CD4-positive, alpha-beta T cell treated with Interferon alpha-2 for 1 hour (primary cell): ENCODE measurements around the gene MANEAL.
"Not testable (repeated sequence)": the region's sequence is repeated elsewhere in the genome, so short reads cannot be mapped to it uniquely, and the experiment has no call there.

ENCODE experiments used
- DNase-seq, 2 donors: peaks; one replicate each; pipeline ENCODE4 v3.0.0-alpha.2; 2020 to 2022

MANEAL gene, protein sequence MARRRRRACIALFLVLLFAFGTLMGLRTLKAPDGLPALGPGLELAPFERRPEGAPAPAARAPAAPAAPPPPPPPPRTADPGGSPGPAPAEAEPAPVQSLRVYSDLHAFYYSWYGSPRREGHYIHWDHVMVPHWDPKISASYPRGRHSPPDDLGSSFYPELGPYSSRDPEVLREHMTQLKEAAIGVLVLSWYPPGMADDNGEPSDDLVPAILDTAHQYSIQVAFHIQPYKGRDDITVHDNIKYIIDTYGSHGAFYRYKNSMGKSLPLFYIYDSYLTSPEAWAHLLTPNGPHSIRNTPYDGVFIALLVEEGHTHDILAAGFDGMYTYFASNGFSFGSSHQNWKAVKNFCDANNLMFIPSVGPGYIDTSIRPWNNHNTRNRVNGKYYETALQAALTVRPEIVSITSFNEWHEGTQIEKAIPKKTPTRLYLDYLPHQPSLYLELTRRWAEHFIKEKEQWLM

DNA sequence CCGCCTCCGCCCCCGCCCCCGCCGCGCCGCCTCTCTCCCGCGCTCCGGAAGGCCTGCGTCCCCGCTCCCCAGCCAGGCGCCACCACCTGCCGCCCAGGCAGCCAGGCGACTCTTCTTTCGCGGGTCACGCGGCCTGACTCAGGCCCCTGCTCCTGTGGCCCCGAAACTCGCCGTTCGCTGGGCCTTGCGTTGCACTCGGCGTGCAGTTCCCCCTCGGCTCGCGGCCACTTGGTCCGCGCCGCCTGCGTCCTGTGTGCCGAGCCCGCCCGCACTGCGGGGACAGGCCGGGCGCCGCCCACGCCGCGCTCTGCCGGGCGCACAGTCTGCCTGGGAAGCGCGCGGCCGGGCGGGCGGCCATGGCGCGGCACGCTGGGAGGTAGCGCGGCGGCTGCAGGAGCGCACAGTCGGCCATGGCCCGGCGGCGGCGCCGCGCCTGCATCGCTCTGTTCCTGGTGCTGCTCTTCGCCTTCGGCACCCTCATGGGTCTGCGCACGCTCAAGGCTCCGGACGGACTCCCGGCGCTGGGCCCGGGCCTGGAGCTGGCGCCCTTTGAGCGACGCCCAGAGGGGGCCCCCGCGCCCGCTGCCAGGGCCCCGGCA lies at the start of gene MANEAL:
Gene MANEAL (plus strand): TSS at position 75 of the 599 bp plus-strand sequence. CDS start 336 bp downstream, at position 411.
- peak; percentile 15 to 42 for DNase-seq

- DNase-seq: no peak
Measured at GRCh38 chr1:37746806-37747205, 46.8 kb upstream of the MANEAL start.

DNA sequence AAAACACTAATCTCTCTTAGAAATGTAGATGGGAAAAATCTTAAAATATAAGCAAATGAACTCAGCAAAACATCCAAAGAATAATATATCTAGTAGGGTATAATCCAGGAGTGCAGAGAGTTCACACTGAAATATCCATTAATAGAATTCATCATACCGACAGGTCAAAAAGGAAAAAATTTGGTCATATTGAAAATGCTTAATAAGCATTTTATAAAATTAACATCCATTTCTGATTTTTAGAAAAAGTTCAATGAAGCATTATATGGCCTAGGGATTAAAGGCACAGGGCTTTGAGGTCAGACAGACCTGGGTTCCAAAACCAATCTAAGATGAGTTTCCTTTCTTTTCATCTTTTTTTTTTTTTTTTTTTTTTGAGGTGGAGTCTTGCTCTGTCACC lies 45.1 kb upstream of the MANEAL start:
- DNase-seq: no peak

DNA sequence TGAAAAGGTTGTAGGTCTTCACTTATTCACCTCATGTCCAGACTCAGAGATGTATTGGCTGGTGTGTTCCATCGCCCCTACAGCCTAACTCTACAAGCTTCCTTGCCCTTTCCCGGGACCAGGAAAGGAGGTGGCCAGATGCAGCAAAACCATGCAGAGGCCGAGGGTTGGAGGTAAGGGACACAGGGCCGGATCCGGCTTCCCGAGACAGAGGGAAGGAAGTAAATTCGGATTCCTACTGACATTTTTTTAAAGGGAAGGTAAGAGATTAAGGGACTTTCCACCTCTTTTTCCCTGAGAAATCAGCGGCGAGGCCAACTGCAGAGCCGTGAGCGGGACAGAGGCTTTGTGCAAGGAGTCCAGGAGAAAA lies 41.4 kb upstream of the MANEAL start:
- no peak for DNase-seq

DNA sequence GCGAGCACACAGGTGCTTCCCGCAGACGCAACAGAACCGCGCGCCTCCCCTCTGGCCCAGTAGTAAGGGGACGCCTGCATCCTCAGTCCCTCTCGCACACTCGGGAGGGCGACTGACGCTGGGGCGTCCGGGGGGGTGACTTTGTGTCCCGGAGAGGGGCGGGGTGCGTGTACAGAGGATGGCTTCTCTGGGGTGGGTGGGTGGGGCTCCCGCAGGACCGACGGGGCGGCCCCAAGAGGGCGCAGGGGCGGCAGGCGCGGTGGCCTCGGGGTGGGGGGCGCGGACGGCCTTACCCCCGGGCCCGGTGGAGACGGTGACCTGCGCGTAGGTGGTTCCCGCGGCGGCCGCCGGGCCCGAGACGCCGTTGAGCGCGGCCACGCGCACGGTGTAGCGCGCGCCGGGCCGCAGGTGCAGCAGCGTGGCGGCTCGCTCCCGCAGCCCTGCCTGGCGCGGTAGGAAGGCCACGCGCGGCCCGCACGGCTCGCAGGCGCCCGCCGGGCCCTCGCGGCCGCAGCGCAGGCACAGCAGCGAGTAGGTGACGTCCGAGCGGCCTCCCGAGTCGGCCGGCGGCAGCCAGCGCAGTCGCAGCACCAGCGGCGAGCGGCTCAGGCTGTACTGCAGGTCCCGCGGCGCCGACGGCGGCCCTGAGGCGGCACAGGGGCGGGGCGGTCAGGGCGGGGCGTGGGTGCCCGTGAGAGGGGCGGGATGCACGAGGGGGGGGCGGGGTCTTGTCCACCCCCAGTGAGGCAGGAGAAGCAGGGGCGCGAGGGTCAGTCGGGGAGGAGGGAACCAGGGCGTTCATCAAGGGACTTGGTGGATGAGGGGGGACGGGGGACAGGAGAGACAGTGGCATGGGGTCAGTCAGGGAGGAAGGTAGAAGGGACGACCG lies 40.8 kb upstream of the MANEAL start:
- DNase-seq: peak in 1 of 2 donors; percentile 2

GRCh38 chr1:37753473-37754321 lies 40.0 kb upstream of the MANEAL start:
- no peak for DNase-seq

- no peak for DNase-seq
Measured at GRCh38 chr1:37755290-37755689, 38.4 kb upstream of the MANEAL start.

DNA sequence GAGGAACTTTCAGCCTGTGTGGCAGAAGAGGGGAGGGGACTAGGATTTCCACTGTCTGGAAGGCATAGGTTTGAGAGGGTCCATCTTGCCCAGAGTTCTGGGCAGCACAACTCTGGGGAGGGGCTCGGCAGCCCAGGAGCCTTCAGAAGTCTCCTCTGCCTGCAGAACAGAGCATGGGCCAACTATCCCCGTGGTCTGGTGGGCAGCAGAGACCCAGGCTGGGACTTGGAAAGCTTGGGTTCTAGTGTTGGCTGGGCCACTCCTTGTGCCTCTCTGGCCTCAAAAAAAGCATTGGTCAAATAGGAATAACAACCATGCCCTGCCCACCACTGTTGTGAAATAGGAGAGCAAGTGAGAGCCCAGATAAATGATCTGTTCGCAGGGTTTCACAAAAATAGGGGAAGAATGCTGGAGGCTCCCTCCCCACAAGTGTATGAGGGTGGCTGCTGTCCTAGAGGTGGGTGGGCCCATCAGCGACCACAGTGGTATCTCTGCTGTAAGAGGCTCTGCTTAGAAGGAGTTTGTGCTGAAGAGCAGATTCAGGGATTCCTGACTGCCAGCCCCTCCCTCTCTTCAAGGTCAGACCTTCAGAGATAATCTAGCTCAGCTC lies 37.6 kb upstream of the MANEAL start:
- DNase-seq: no peak

DNA sequence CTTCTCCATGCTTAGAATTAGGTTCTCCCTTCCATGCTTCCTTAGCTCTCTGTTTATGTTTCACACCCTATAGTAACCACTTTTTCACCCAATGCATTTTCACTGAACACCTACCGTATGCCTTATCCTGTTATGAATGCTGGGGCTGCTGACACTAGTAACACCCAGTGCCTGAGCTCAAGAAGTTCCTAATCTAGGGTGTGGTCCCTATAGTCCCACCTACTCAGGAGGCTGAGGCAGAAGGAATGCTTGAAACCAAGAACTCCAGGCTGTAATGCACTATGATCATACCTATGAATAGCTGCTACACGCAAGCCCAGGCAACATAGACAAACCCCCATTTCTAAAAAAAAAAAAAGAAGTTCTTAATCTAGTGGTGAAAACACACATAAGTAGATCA lies 34.2 kb upstream of the MANEAL start:
- DNase-seq: no peak

GRCh38 chr1:37761416-37762095 lies 32.1 kb upstream of the MANEAL start:
- no peak for DNase-seq

DNA sequence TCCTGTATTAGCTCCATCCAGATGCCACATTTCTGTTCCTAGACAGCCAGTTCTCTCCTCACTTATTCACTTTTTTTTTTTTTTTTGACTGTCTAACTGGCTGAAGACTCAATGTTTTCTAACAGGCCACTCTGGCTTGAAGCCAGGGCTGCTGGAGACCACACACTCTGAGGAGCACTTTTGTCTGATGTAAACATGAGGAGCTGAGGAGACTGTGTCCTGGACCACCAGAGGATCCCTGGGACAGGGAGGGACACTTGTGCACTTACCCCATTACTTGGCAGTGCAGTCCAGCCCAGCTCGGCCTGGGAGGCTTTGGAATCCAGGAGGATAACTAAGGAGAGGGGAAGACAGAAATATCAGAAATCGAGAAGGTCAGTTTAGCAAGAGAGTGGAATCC lies 31.1 kb upstream of the MANEAL start:
- DNase-seq: no peak

GRCh38 chr1:37763791-37764413 lies 29.7 kb upstream of the MANEAL start:
- no peak for DNase-seq

DNA sequence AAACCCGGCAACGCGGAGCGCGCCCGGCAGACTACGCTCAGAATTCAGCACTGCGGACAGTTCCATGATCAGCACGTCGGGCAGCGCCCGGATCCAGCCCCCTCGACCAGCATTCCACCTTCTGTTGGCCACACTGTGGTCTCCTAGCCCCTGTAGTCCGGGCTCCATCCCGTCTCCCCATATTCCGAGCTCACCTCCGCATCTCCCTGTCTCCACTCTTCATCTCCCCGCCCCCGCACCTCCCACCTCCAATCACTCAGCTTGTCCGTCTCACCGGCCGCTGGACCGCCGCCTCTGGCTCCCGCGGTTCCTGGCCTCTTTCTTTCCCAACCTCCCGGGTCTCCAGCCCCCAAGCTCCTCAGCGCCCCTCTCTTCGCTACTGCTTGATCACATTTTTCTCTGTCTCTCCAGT lies 29.2 kb upstream of the MANEAL start:
- peak in 1 of 2 donors; percentile 10 for DNase-seq

DNA sequence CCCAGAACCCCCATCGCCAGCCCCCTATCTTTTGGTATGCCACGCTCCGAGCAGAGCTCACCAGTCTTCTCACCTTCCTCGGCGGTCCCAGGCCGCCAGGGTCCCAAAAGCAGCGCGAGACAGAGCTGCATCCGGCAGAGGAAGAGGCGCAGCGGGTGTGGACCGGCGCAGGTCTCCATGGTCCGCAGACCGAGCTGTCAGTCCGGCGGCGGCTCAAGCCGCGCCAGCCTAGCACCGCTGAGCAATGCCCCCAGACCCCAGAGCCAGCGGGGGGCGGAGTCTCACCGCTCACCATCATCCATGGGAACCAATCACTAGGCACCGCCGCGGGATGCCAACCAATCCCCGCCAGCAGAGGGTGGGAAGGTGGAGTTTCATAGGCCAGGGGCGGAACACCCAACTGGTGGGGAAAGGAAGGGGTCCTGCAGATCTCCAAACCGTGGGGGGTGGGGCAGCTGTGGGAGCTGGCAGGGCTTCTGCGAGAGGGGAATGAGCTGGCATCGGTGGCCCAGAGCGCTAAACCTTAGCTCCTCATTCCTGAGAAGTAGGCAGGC lies 28.7 kb upstream of the MANEAL start, which contains the start of gene EPHA10:
Gene EPHA10 (minus strand): TSS at position 233 of the 554 bp plus-strand sequence. CDS start 54 bp downstream, at position 179.
- DNase-seq: no peak

- DNase-seq: no peak
Measured at GRCh38 chr1:37765916-37766664, 27.6 kb upstream of the MANEAL start.

GRCh38 chr1:37767488-37767887 lies 26.2 kb upstream of the MANEAL start:
- DNase-seq: no peak

DNA sequence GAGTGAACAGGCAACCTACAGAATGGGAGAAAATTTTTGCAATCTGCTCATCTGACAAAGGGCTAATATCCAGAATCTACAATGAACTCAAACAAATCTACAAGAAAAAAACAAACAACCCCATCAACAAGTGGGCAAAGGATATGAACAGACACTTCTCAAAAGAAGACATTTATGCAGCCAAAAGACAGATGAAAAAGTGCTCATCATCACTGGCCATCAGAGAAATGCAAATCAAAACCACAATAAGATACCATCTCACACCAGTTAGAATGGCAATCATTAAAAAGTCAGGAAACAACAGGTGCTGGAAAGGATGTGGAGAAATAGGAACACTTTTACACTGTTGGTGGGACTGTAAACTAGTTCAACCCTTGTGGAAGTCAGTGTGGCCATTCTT lies 22.2 kb upstream of the MANEAL start:
- DNase-seq: not testable (repeated sequence)

DNA sequence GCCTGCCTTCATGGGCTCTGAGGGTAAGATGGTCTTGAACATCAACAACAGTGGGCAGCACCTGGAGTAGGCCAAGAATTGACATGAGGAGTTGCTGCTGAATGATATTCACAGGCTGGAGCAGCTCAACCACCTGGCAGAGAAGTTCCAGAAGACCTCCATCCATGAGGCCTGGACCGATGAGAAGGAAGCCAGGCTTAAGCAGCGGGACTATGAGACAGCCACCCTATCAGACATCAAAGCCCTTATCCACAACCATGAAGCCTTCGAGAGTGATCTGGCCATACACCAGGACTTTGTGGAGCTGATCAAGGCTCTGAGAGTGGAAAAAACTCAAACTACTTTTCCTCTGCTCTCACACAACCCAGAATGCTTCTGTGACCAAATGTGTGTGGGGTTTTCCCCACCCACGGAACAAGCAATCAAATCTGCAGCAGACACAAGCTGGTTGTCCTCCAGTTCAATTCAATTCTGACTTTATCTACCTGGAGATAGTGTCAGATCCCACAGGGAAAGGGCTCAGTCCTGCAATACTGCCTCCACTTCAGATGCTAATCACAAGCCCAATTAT lies 16.6 kb upstream of the MANEAL start:
- DNase-seq: no peak

DNA sequence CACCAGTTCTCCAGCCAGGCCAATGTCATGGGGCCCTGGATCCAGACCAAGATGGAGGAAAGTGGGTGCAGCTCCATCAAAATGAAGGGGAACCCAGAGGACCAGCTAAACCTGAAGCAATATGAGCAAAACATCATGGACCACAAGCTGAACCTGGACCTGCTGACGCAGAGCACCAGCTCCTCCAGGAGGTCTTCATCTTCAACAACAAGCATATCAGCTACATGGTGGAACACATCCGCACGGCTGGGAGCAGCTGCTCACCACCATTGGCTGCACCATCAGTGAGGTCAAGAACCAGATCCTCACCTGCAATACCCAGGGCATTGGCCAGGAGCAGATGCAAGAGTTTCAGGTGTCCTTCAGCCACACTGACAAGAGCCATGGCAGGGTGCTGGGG lies 15.0 kb upstream of the MANEAL start:
- DNase-seq: no peak
